Panc1 (cell line): ENCODE measurements around the gene GCN1. TPM values are rescaled to one million over a fixed set of nuclear protein-coding genes. Genes with fewer than 3 reads are reported as not detected.

ENCODE experiments used
- ATAC-seq: fragments of 200-7000 bp; cut with Tn5 transposase; 2 replicates; pipeline ENCODE4 v1.9.1; 2020; ENCODE audit warnings: mild to moderate bottlenecking, moderate library complexity
- BruUV-seq: library from RNA; stranded (reverse); fragments of 400-500 nt; replicated peaks from 2 replicates; lab custom pipeline; 2021; lab: Mats Ljungman, UMichigan
- CTCF ChIA-PET: fragments of 300-600 bp; sonication (Branson Sonifier 250); formaldehyde crosslinking; loops from one replicate; lab custom pipeline; 2022; ENCODE audit warnings: antibody characterized with exemption; lab: Charles Lee
- POLR2A ChIA-PET: fragments of 300-600 bp; sonication (Branson Sonifier 250); formaldehyde crosslinking; loops from one replicate; lab custom pipeline; 2022; ENCODE audit warnings: antibody characterized with exemption; lab: Charles Lee
- DNase-seq: peaks from one replicate; pipeline ENCODE4 v3.0.0-alpha.2; 2010; ENCODE audit warnings: low read depth, low spot score
- H3K27ac ChIP-seq: 2 replicates; pipeline ENCODE4 v1.5.1; 2011; ENCODE audit warnings: mild to moderate bottlenecking, low read length, inconsistent platforms
- H3K27me3 ChIP-seq: fragments of 200-500 bp; sonication (Bioruptor generic); 2 replicates; pipeline ENCODE4 v1.6.0; 2014; ENCODE audit warnings: low read length, inconsistent platforms; ENCODE audit not compliant: control insufficient read depth, insufficient read depth
- H3K36me3 ChIP-seq: fragments of 200-500 bp; sonication (Bioruptor generic); 2 replicates; pipeline ENCODE4 v1.5.1; 2014; ENCODE audit warnings: inconsistent platforms, mild to moderate bottlenecking, low read length, moderate library complexity; ENCODE audit not compliant: control insufficient read depth, insufficient read depth
- H3K4me1 ChIP-seq: 2 replicates; pipeline ENCODE4 v1.5.1; 2011; ENCODE audit warnings: inconsistent platforms, mild to moderate bottlenecking, low read length, moderate library complexity; ENCODE audit not compliant: control insufficient read depth, insufficient read depth
- H3K4me3 ChIP-seq, 2 experiments: 2 replicates each; pipeline ENCODE4 v1.5.1; 2011 to 2012; ENCODE audit warnings: low read depth in 2 of 2, low read length in 2 of 2, mild to moderate bottlenecking in 2 of 2, inconsistent platforms in 1 of 2, moderate library complexity in 1 of 2
- H3K9me3 ChIP-seq: fragments of 200-500 bp; sonication (Bioruptor generic); 2 replicates; pipeline ENCODE4 v1.5.1; 2014; ENCODE audit warnings: low read depth, mild to moderate bottlenecking, inconsistent platforms, low read length, moderate library complexity; ENCODE audit not compliant: control insufficient read depth, insufficient read depth
- CTCF ChIP-seq: fragments of 450-650 bp; IDR thresholded peaks from 2 replicates; pipeline ENCODE4 v1.5.1; 2017; ENCODE audit warnings: mild to moderate bottlenecking
- POLR2AphosphoS5 ChIP-seq: IDR thresholded peaks from 2 replicates; pipeline ENCODE4 v1.6.1; 2012; ENCODE audit warnings: mild to moderate bottlenecking, low read depth, low read length, moderate library complexity
- REST ChIP-seq, 2 experiments: IDR thresholded peaks; 2 replicates each; pipeline ENCODE4 v1.6.1; 2011 to 2012; ENCODE audit warnings: low read depth in 2 of 2, control low read depth in 1 of 2, low read length in 1 of 2, mild to moderate bottlenecking in 1 of 2, moderate library complexity in 1 of 2; ENCODE audit not compliant: insufficient read depth in 1 of 2
- SIN3A ChIP-seq: IDR thresholded peaks from 2 replicates; pipeline ENCODE4 v1.6.1; 2012; ENCODE audit warnings: low read depth, mild to moderate bottlenecking, low read length, moderate library complexity, borderline replicate concordance; ENCODE audit not compliant: insufficient read depth
- TCF7L2 ChIP-seq: IDR thresholded peaks from 2 replicates; pipeline ENCODE4 v1.6.1; 2011; ENCODE audit warnings: mild to moderate bottlenecking, low read depth, low read length, inconsistent platforms
- in situ Hi-C: cut with HindIII; loops from 2 replicates; pipeline ENCODE4 v1.10.0; 2016; ENCODE audit warnings: low sequenced_read_pairs, low pct_unique_long_range_greater_than_20kb
- intact Hi-C: fragments of 100-400 bp; cut with micrococcal nuclease; formaldehyde crosslinking; loops from one replicate; pipeline ENCODE4 v1.10.0; 2022; ENCODE audit not compliant: unreplicated experiment
- total RNA-seq: library from RNA; stranded (reverse); gene quantifications from one replicate; pipeline ENCODE4 v1.2.1, GENCODE V29; 2021; ENCODE audit not compliant: unreplicated experiment

GCN1 gene
- total RNA-seq, 1 experiment from 2014 or later: 175 TPM

GRCh38 chr12:120170631-120171030 lies 23.9 kb downstream of the GCN1 start:
- DNase-seq (no peak), ATAC-seq (no peak)
- TF ChIP-seq REST (IDR thresholded peaks at IDR 0.05; ENCODE audit: insufficient read depth in 1 of 2, low read depth in 2 of 2, low read length in 1 of 2) (no peak), POLR2AphosphoS5 (no peak), CTCF (no peak), TCF7L2 (no peak), SIN3A (no peak)
- Histone ChIP-seq H3K9me3 (no peaks in the 10 kb centered on the region), H3K27ac (no peak overlapping the region), H3K36me3 (peaks cover 24% of the 10 kb centered on the region), H3K4me3 (no peak overlapping the region), H3K4me1 (no peaks in the 10 kb centered on the region), H3K27me3 (no peaks in the 10 kb centered on the region)
- POLR2A ChIA-PET: no interaction called here
- no TSS peak for BruUV-seq
- in situ Hi-C loops: no loop called here
- intact Hi-C loops: no loop called here
- CTCF ChIA-PET: no interaction called here

GRCh38 chr12:120169946-120170345 lies 24.6 kb downstream of the GCN1 start:
- ChIA-PET CTCF (no interaction called here), POLR2A (no interaction called here)
- in situ Hi-C loops (no loop called here), intact Hi-C loops (no loop called here)
- H3K9me3 ChIP-seq: no peaks in the 10 kb centered on the region
- H3K4me1 ChIP-seq: no peaks in the 10 kb centered on the region
- H3K36me3 ChIP-seq: peaks cover 20% of the 10 kb centered on the region
- DNase-seq (no peak), ATAC-seq (no peak)
- H3K27ac ChIP-seq: no peak overlapping the region
- H3K4me3 ChIP-seq: no peak overlapping the region
- no peaks in the 10 kb centered on the region for H3K27me3 ChIP-seq
- no peak for TF ChIP-seq SIN3A
- TF ChIP-seq POLR2AphosphoS5: no peak
- no peak for TF ChIP-seq REST (IDR thresholded peaks at IDR 0.05; ENCODE audit: insufficient read depth in 1 of 2, low read depth in 2 of 2, low read length in 1 of 2)
- no peak for TF ChIP-seq TCF7L2
- no peak for TF ChIP-seq CTCF
- BruUV-seq: no TSS peak
